Measurements from ENCODE around the gene RAI1. TPM values are rescaled to one million over a fixed set of nuclear protein-coding genes. Genes with fewer than 3 reads are reported as not detected.

The RAI1 gene
- total RNA-seq, 1 experiment from 2014 or later: 8.8 TPM

DNA sequence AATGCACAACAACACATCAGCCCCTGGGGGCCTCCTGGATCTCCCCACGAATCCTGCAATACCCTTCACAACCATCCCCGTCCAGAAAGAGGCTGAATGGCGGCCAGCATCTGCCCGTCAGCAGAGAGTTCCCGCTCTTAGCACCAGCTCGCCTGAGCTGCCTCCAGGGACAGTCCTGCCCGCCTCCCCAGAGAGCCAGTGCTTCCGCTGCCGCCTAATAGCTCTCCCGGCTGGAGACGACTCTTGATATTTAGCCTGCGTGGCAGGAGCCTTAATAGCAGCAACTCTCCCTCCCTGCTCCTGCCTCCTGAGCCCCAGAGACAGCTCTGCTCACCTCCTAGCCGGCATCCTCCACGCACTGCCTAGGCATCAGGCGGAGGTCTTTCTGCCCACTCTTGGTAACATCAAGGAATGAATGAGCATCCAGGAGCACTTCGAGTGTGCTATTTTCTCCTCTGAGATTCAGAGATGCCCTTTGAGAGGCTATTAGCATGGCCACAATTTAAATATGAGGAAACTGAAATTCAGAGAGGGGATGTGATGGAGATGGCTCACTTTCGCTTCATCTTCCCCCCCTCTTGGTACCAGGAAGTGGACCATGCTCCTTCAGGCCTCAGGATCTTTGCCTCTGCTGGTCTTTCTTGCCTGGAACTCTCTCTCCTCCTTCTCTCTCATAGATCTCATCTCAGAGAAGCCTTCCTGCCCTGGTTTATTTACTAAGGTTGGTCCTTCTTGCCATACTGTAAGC lies 67.9 kb downstream of the RAI1 start:
- no peak for DNase-seq (ENCODE audit: low spot score)

- DNase-seq (ENCODE audit: low spot score): peak; percentile 40
These were observed 68.7 kb downstream of the RAI1 start for GRCh38 chr17:17749921-17750320.

GRCh38 chr17:17750881-17751280 lies 69.6 kb downstream of the RAI1 start:
- DNase-seq (ENCODE audit: low spot score): no peak

GRCh38 chr17:17751489-17752088 lies 70.3 kb downstream of the RAI1 start:
- DNase-seq (ENCODE audit: low spot score): no peak

- peak; percentile 90 for DNase-seq (ENCODE audit: low spot score)
These were observed 71.0 kb downstream of the RAI1 start for GRCh38 chr17:17752089-17752820.

- DNase-seq (ENCODE audit: low spot score): no peak
These were observed 71.6 kb downstream of the RAI1 start for GRCh38 chr17:17752821-17753321.

- no peak for DNase-seq (ENCODE audit: low spot score)
These were observed 73.7 kb downstream of the RAI1 start for GRCh38 chr17:17754719-17755686.

DNA sequence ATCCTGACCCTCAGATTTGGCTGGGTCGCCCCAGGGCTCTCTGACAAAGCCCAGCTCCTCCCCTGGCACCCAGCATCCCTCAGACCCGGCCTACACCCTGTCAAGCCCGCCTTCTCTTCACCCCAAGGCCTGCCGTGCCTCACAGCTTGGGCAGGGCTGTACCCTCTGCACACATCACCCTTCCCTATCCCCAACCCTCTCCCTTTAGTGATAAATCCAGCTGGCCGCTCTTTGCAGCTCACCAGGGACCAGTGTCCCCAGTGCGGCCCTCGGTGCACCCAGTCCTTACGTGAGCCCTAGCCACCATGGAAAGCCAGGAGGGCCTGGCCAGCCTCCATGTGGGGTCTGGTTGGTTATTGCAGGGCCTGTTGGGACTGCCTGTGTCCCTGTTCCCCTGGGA lies 74.5 kb downstream of the RAI1 start:
- DNase-seq (ENCODE audit: low spot score): no peak

GRCh38 chr17:17757391-17757791 lies 76.1 kb downstream of the RAI1 start:
- DNase-seq (ENCODE audit: low spot score): no peak

DNA sequence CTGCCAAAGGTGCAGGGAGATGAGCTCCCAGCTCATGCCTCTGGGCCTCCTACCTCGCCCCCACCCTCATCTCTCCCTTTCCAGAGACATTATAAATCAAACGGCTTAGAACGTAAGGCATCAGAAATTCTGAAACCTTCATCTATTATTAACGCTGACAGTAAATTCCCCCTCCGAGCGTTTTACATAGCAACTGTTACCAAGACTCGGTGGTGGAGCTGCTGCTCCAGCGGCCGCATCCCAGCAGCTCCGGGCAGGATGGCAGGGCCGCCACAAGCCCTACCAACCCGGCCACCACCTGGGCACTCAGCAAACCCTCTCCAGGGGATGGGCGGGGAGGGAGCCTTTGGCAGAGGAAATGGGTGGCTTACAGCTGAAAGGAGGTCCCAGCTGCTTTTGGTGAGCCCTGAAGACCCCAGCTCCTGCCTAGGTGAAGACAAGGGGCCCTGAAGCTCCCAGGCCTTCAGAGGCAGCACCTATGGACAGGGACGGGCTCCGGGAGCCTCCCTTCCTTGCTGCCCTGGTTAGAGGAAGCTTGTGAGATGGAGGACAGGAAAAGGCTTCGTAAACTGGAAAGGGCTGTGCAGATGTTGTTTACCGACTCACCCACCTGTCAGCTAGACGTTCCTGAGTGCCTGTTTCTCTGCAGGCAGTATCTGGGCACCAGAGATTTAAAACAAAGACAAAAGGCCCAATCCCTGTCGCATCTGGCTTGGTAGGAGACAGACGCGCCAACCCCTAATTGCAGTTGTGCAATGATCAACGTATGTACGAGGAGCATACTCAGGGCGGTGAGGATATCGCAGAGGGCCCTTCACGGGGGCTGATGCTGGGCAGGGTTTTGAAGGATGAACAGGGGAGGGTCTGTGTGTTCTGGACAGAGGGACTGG lies 76.9 kb downstream of the RAI1 start:
- no peak for DNase-seq (ENCODE audit: low spot score)

DNA sequence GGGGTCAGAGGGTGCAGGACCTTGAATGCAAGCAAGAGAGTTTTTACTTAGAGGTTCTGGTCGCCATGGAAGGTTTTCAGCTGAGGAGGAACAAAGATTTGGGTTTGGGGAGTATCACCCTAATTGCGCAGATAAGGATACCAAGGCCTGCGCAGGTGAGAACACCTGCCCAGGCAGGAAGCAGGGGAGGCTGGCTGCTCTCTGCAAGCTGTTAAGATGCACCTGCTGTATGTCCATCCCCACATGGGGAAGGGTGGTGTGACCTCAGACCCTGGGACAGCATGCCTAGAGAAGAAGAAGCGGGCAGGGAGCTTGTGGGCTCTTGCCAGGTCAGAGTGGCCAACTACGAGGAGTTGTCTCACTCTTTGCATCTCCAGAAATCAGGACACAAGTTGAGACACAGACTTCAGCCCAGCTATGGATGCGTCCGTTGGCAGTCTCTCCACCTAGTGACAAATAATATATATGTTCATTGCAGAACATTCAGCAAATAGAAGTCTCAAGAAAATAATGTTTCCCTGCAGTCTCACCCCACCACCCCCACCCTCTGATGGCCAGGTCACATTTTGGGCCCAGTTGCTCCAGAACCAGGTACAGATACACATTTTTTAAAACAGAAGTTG lies 77.8 kb downstream of the RAI1 start:
- DNase-seq (ENCODE audit: low spot score): no peak

GRCh38 chr17:17760350-17760749 lies 79.1 kb downstream of the RAI1 start:
- DNase-seq (ENCODE audit: low spot score): no peak

DNA sequence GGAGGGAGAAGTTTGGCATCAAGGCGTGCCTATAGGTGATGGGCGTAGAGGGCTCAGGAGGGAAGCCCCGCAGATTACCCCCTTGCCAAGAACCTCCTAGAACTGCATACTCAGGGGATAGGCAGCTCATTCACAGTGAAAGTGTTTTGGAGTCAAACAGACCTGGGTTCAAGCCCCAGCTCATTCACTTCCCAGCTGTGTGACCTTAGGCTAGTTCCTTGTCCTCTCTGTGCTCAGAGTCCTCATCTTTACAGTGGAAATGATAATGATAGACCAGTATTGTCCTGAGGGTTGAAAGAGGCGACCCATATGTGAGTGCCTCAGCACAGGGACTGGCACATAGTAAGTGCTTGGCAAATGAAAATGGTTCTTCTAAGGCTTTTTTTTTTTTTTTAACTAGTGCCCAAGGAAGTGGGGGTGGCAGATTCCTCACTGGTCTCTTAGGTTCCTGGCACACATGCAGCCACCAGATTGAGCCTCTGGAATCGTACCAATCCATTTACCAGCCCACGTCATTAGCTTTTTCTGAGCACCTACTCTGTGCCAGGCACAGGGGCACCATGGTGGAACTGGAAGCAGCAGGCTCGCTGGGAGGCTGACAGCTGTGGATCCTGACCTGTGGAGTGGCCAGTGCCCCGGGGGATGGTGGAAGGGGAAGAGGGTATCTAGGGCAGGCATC lies 79.8 kb downstream of the RAI1 start:
- no peak for DNase-seq (ENCODE audit: low spot score)

DNA sequence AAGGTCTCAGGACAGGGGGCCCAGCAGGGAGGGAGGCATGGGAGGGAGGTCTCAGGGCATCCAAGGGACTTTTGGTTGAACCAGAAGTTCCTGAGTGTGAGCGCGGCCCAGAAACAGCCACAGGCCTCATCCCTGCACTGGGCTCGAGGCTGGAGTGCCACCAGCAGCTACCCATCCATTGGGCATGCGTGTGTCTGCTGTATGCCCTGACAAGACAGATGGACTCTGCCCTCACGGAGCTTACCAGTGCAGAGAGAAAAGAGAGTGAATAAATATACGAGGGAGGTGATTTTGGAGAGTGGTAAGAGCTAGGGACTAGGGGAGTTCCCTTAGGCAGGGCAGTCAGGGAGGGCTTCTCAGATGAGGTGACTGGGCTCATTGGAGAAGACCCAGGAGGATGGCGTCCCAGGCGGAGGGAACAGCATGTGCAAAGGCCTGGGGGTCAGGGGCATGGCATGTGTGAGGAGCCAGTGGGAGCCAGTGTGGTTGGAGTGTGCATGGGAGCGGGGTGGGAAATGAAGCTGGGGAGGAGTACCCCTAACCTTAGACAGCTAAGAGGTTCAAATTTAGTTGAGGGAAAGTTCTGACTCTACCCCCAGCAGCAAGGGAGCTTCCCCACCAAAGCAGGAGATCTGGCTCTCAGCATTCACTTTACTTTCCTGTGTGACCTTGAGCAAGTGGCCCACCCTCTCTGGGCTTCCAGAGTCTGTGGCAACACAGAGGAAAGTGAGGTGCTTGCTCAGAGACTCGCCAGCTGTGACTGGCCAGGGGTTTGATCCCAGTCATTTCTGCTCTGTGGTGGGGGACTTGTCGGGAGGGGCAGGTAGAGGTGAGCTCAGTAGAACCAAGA lies 80.9 kb downstream of the RAI1 start:
- no peak for DNase-seq (ENCODE audit: low spot score)

GRCh38 chr17:17762744-17763105 lies 81.5 kb downstream of the RAI1 start:
- no peak for DNase-seq (ENCODE audit: low spot score)

- no peak for DNase-seq (ENCODE audit: low spot score)
These were observed 81.9 kb downstream of the RAI1 start for GRCh38 chr17:17763136-17763535.

- DNase-seq (ENCODE audit: low spot score): no peak
These were observed 82.5 kb downstream of the RAI1 start for GRCh38 chr17:17763734-17764133.

GRCh38 chr17:17765359-17766076 lies 84.3 kb downstream of the RAI1 start:
- DNase-seq (ENCODE audit: low spot score): no peak
